ENCODE data around the gene KRTAP19-4. TPM values are rescaled to one million over a fixed set of nuclear protein-coding genes. Genes with fewer than 3 reads are reported as not detected.

Gene KRTAP19-4
- total RNA-seq, 1 donor from 2014 or later, result not detected

- Mint-ChIP-seq H3K9me3 (no peaks in the 10 kb centered on the region), H3K4me3 (no peak overlapping the region), H3K27me3 (no peaks in the 10 kb centered on the region), H3K27ac (no peak overlapping the region), H3K36me3 (no peaks in the 10 kb centered on the region), H3K4me1 (ENCODE audit: unreplicated experiment) (no peaks in the 10 kb centered on the region)
- no peak for TF ChIP-seq CTCF (conservative IDR thresholded peaks at IDR 0.05)
- DNase-seq (ENCODE audit: extremely low spot score, unreplicated experiment), result no peak
Observed at GRCh38 chr21:30448514-30448913, 48.5 kb downstream of the KRTAP19-4 start.

GRCh38 chr21:30447056-30447455 is 49.9 kb downstream of the KRTAP19-4 start:
- Mint-ChIP-seq H3K4me3 (no peak overlapping the region), H3K4me1 (ENCODE audit: unreplicated experiment) (no peaks in the 10 kb centered on the region), H3K36me3 (no peaks in the 10 kb centered on the region), H3K27ac (no peak overlapping the region), H3K9me3 (no peaks in the 10 kb centered on the region), H3K27me3 (no peaks in the 10 kb centered on the region)
- no peak for TF ChIP-seq CTCF (conservative IDR thresholded peaks at IDR 0.05)
- no peak for DNase-seq (ENCODE audit: extremely low spot score, unreplicated experiment)

Other genes with a start within 250 kb of the KRTAP19-4 start
- gene KRTAP24-1, start 214.2 kb downstream of the KRTAP19-4 start, total RNA-seq (ENCODE audit: low replicate concordance), result not detected in 2 replicates
- not detected in 2 replicates for gene KRTAP25-1, start 207.7 kb downstream of the KRTAP19-4 start, total RNA-seq (ENCODE audit: low replicate concordance)
- gene KRTAP26-1, start 176.8 kb downstream of the KRTAP19-4 start, total RNA-seq (ENCODE audit: low replicate concordance), result not detected in 2 replicates
- gene KRTAP27-1, start 159.5 kb downstream of the KRTAP19-4 start, total RNA-seq (ENCODE audit: low replicate concordance), result not detected in 2 replicates
- gene KRTAP23-1, start 148.6 kb downstream of the KRTAP19-4 start, total RNA-seq (ENCODE audit: low replicate concordance), result not detected in 2 replicates
- not detected in 2 replicates for gene KRTAP13-2, start 124.9 kb downstream of the KRTAP19-4 start, total RNA-seq (ENCODE audit: low replicate concordance)
- not detected in 2 replicates for gene KRTAP13-1, start 101.1 kb downstream of the KRTAP19-4 start, total RNA-seq (ENCODE audit: low replicate concordance)
- not detected in 2 replicates for gene KRTAP13-3, start 71.2 kb downstream of the KRTAP19-4 start, total RNA-seq (ENCODE audit: low replicate concordance)
- gene KRTAP13-4, start 66.9 kb downstream of the KRTAP19-4 start, total RNA-seq (ENCODE audit: low replicate concordance), result not detected in 2 replicates
- not detected in 2 replicates for gene KRTAP15-1, start 56.9 kb downstream of the KRTAP19-4 start, total RNA-seq (ENCODE audit: low replicate concordance)
- 1.0 and 1.1 TPM in 2 replicates for gene KRTAP19-1, start 16.8 kb downstream of the KRTAP19-4 start, total RNA-seq (ENCODE audit: low replicate concordance)
- not detected in 2 replicates for gene KRTAP19-2, start 9.7 kb downstream of the KRTAP19-4 start, total RNA-seq (ENCODE audit: low replicate concordance)
- not detected in 2 replicates for gene KRTAP19-3, start 5.2 kb downstream of the KRTAP19-4 start, total RNA-seq (ENCODE audit: low replicate concordance)
- gene KRTAP19-5, start 5.0 kb upstream of the KRTAP19-4 start, total RNA-seq (ENCODE audit: low replicate concordance), result not detected in 2 replicates
- gene KRTAP19-6, start 44.7 kb upstream of the KRTAP19-4 start, total RNA-seq (ENCODE audit: low replicate concordance), result not detected in 2 replicates
- not detected in 2 replicates for gene KRTAP19-7, start 64.1 kb upstream of the KRTAP19-4 start, total RNA-seq (ENCODE audit: low replicate concordance)
- gene KRTAP22-2, start 93.2 kb upstream of the KRTAP19-4 start, total RNA-seq (ENCODE audit: low replicate concordance), result not detected in 2 replicates
- gene KRTAP6-3, start 95.3 kb upstream of the KRTAP19-4 start, total RNA-seq (ENCODE audit: low replicate concordance), result not detected in 2 replicates
- gene KRTAP6-2, start 101.7 kb upstream of the KRTAP19-4 start, total RNA-seq (ENCODE audit: low replicate concordance), result not detected in 2 replicates
- not detected in 2 replicates for gene KRTAP22-1, start 103.9 kb upstream of the KRTAP19-4 start, total RNA-seq (ENCODE audit: low replicate concordance)
- gene KRTAP6-1, start 116.8 kb upstream of the KRTAP19-4 start, total RNA-seq (ENCODE audit: low replicate concordance), result not detected in 2 replicates
- not detected in 2 replicates for gene KRTAP20-1, start 119.3 kb upstream of the KRTAP19-4 start, total RNA-seq (ENCODE audit: low replicate concordance)
- gene KRTAP20-4, start 123.5 kb upstream of the KRTAP19-4 start, total RNA-seq (ENCODE audit: low replicate concordance), result not detected in 2 replicates
- not detected in 2 replicates for gene KRTAP20-2, start 138.0 kb upstream of the KRTAP19-4 start, total RNA-seq (ENCODE audit: low replicate concordance)
- gene KRTAP20-3, start 145.7 kb upstream of the KRTAP19-4 start, total RNA-seq (ENCODE audit: low replicate concordance), result not detected in 2 replicates
- gene KRTAP21-3, start 221.6 kb upstream of the KRTAP19-4 start, total RNA-seq (ENCODE audit: low replicate concordance), result not detected in 2 replicates

Measured in type B pancreatic cell (in vitro differentiated cells).